ENCODE results near the gene LRSAM1.
"Not testable (repeated sequence)": the region's sequence is repeated elsewhere in the genome, so short reads cannot be mapped to it uniquely, and the experiment has no call there.

LRSAM1 gene

GRCh38 chr9:127455324-127455992 is 4.1 kb downstream of the LRSAM1 start:
- DNase-seq (ENCODE audit: insufficient read length, low spot score) (no peak), FAIRE-seq (no peak)

- FAIRE-seq (no peak), DNase-seq (ENCODE audit: insufficient read length, low spot score) (no peak)
These were observed 6.0 kb downstream of the LRSAM1 start for GRCh38 chr9:127457191-127457878.

- no peak for DNase-seq (ENCODE audit: insufficient read length, low spot score)
- no peak for FAIRE-seq
These were observed 7.6 kb downstream of the LRSAM1 start for GRCh38 chr9:127458921-127459320.

GRCh38 chr9:127463382-127463781 is 12.1 kb downstream of the LRSAM1 start:
- FAIRE-seq (no peak), DNase-seq (ENCODE audit: insufficient read length, low spot score) (no peak)

GRCh38 chr9:127463911-127464310 is 12.6 kb downstream of the LRSAM1 start:
- FAIRE-seq (no peak), DNase-seq (ENCODE audit: insufficient read length, low spot score) (no peak)

DNA sequence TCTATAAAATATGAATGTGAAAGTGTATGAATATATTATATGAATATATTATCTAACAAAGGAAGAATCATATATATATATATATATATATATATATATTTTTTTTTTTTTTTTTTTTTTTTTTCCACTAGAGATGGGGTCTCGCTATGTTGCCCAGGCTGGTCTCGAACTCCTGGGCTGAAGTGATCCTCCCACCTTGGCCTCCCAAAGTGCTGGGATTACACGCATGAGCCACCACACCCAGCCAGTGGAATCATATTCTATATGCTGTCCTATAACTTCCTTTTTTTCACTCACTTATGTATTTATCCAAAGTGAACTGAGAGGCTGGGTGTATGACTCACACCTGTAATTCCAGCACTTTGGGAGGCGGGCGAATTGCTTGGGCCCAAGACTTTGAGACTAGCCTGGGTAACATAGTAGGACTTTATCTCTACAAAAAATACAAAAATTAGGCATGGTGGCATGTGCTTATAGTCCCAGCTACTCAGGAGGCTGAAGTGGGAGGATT is 15.2 kb downstream of the LRSAM1 start:
- DNase-seq (ENCODE audit: insufficient read length, low spot score); FAIRE-seq: not testable (repeated sequence)

GRCh38 chr9:127467621-127468020 is 16.3 kb downstream of the LRSAM1 start:
- FAIRE-seq (no peak), DNase-seq (ENCODE audit: insufficient read length, low spot score) (no peak)

- no peak for FAIRE-seq
- no peak for DNase-seq (ENCODE audit: insufficient read length, low spot score)
These were observed 19.4 kb downstream of the LRSAM1 start for GRCh38 chr9:127470662-127471061.

- DNase-seq (ENCODE audit: insufficient read length, low spot score) (no peak), FAIRE-seq (no peak)
These were observed 22.2 kb downstream of the LRSAM1 start for GRCh38 chr9:127473501-127473900.

DNA sequence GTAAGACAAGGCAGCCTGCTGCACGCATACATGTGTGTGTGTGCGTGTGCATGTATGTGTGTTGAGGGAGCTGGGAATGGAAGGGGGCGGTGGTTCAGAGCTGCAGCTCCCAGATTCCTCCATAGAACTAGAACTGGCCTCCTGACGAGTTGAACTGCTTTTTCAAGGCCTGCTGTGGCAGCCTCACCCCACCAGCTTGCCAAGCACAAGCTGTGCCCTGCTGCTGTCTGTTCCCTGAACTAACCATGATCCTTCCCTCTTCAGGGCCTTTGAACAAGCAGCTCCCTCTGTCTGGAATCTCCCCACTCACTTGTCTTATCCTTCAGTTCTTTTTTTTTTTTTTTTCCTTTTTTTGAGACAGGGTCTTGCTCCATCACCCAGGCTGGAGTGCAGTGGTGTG is 22.6 kb downstream of the LRSAM1 start:
- no peak for DNase-seq (ENCODE audit: insufficient read length, low spot score)
- FAIRE-seq, result no peak

DNA sequence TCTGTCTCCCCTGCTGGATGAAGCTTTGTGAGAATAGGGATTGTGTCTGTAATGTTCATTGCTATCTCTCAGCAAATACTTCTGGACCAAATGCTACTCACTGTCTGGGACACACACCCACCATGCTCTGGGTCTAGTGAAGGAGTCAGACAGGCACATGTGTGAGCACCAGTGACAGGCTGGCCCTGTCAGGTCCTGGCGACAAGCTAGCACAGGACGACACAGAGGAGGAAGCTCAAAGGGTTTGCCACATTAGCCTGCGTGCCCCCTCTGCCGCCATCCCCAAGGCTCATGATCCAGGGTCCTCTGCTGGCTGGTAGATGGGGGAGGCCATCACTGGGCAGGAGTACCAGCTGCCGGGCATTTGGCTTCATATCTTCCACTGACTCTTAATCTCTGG is 23.3 kb downstream of the LRSAM1 start:
- DNase-seq (ENCODE audit: insufficient read length, low spot score), result no peak
- FAIRE-seq, result no peak

DNA sequence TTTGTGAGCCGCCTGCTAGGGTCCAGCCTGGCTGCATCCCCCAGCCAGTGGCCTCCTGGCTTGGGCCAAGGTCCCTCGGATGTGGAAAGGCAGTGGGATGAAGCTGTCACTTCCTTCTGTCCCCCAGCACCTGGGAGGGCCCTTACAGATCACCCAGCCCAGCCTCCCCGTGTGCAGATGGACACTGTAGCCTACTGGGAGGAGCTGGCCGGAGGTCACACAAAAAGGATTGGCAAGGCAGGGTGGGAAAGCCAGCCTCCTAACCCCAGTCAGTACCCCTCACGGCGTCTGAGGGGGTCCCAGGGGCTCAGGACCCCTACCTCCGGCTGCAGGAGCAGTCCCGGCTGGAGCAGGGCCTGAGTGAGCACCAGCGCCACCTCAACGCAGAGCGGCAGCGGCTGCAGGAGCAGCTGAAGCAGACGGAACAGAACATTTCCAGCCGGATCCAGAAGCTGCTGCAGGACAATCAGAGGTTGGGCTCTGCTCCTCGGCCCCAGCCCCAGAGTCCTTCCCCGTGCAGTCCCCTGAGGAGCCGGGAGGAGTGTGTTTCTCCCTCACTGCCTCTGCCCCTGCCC is 28.3 kb downstream of the LRSAM1 start:
- DNase-seq (ENCODE audit: insufficient read length, low spot score) (no peak), FAIRE-seq (no peak)

- DNase-seq (ENCODE audit: insufficient read length, low spot score) (no peak), FAIRE-seq (no peak)
These were observed 31.4 kb downstream of the LRSAM1 start for GRCh38 chr9:127482662-127483061.

DNA sequence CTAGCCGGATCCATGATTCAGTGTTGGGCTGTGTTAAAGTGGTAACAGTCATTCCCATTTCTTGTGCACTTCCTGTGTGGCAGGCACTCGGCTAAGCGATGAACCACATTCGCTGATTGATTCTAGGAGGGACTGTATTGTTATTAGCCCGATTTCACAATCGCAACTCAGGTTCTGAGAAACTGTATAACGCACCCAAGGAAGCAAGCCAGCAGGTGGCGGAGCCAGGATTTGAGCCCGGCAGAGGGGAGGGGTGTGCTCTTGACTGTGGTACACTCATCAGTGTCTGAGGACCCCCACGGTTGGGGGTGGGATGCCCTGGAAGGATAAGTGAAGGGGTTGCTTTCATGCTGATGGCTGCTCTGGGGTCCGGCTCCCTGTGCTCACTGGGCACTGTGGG is 34.7 kb downstream of the LRSAM1 start:
- DNase-seq (ENCODE audit: insufficient read length, low spot score) (no peak), FAIRE-seq (no peak)

DNA sequence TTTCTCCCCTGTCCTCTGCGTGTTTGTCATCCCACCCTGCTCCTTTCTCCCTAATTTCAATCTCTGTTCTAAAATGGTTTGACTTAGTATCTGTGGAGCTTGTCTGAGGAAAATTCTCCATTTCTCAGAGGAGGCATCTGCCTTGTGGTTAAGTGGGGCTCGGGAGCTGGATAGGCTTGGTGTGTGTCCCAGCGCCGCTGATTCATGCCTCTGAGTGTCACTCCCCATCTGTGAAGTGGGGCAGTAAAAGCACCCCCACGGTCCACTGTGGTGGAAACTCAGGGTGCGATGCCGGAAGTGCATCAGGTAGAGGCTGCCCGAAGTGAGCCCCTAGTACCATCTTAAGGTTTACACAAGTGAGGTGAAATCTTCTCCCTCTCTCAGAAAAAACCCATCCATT is 37.6 kb downstream of the LRSAM1 start:
- DNase-seq (ENCODE audit: insufficient read length, low spot score) (no peak), FAIRE-seq (no peak)

GRCh38 chr9:127489471-127490115 is 38.3 kb downstream of the LRSAM1 start:
- no peak for FAIRE-seq
- DNase-seq (ENCODE audit: insufficient read length, low spot score), result no peak

GRCh38 chr9:127490535-127491230 is 39.4 kb downstream of the LRSAM1 start:
- DNase-seq (ENCODE audit: insufficient read length, low spot score) (no peak), FAIRE-seq (no peak)

DNA sequence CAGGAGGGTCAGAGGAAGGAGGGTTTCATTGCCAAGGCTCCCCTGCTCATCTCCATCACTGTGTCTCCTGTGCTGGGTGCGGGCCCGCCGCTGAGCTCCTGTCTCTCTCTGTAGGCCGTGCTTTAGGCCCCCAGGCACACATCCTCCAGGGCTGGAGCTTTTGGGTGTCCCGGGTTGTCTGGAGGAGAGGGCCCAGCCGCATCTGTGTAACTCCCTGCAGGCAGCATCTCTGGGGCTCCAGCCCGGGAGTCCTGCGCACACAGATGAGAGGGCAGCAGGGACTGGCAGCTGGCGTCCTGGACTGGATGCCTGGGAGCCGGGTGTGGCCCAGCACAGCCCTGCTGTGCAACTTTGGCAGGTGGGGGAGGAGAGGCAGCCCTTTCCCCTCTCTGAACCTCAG is 40.2 kb downstream of the LRSAM1 start:
- FAIRE-seq, result no peak
- DNase-seq (ENCODE audit: insufficient read length, low spot score), result no peak

DNA sequence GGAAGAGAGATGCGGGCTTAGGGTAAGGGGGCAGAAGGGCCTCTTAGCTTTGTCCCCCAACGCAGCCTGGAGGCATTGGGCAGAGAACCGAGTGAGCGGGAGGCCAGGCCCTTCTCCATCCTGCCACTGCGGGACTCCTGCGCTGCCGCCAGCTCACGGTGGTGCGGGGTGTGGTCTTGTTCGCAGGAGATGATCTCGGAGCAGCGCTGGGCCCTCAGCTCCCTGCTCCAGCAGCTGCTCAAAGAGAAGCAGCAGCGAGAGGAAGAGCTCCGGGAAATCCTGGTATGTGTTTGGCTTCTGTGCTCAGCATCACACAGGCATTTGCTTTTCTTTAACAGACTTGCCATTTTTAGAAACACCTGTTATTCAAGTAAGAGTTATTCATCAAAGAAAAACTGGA is 41.3 kb downstream of the LRSAM1 start:
- DNase-seq (ENCODE audit: insufficient read length, low spot score) (no peak), FAIRE-seq (no peak)

GRCh38 chr9:127493592-127494303 is 42.4 kb downstream of the LRSAM1 start:
- FAIRE-seq, result no peak
- DNase-seq (ENCODE audit: insufficient read length, low spot score), result no peak
